ENCODE measurements around the gene TMEM119.

Gene TMEM119

GRCh38 chr12:108597559-108598471 is at the start of gene TMEM119:
Gene TMEM119 (minus strand): TSS chr12:108598084. CDS start chr12:108592383, 5,701 bp downstream.
- no peak for DNase-seq

- DNase-seq: no peak
Measured at GRCh38 chr12:108646600-108647579, 49.0 kb upstream of the TMEM119 start.

- DNase-seq: no peak
Measured at GRCh38 chr12:108645686-108646599, 48.1 kb upstream of the TMEM119 start.

DNA sequence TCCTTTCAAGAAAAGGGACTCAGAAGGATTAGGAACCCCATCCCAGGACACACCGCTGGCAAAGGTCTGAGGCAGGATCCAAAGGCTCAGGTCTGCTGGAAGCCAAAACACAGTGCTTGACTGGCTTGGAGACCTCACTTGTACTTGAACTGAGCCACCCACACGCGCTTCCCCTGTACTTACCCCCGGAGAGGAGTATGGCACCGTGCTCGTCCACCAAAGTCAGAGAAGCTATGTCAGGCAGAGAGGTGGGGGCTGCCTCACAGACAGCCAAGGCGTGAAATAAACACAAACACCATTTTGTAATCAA is 46.9 kb upstream of the TMEM119 start:
- DNase-seq: no peak

DNA sequence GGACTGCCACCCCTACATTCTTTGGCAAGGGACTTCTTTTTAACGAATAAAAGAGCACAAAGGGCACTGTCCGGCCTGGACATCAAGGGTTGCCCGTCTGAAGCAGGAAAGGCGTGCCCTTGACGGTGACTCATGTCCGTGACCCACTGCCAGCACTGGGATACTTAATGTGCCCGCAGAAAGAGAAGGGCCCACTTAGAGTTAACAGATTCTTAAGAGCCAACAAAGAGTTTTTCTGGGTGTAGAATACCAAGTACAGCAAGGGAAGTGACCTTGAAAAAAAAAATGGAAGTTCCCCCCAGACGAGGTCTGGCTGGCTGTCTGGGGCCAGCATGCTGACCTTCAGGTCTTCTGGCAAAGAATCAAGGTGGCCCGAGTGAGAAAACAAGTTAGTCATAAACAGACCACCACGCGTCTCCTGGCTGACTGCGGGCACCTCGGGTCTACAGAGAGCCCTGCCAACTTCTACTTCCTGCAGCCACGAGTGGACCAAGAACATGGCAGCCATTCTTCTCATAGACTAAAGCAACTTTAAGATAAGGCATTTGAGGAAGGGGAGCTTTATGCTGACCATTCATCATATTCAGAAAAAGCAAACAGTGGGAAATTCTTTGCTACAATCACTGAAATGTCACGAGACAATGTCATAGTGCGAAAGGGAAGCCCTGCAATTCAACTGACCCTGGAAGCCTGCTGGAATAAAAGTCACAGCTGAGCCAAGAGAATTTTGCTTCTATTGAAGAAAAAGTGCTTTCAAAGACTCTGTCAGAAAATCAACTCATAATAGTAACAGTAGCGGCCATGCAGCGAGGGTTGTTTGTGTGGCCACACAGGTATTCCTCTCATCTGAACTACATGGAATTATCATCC is 46.3 kb upstream of the TMEM119 start:
- no peak for DNase-seq

- no peak for DNase-seq
Measured at GRCh38 chr12:108642899-108643654, 45.2 kb upstream of the TMEM119 start.

DNA sequence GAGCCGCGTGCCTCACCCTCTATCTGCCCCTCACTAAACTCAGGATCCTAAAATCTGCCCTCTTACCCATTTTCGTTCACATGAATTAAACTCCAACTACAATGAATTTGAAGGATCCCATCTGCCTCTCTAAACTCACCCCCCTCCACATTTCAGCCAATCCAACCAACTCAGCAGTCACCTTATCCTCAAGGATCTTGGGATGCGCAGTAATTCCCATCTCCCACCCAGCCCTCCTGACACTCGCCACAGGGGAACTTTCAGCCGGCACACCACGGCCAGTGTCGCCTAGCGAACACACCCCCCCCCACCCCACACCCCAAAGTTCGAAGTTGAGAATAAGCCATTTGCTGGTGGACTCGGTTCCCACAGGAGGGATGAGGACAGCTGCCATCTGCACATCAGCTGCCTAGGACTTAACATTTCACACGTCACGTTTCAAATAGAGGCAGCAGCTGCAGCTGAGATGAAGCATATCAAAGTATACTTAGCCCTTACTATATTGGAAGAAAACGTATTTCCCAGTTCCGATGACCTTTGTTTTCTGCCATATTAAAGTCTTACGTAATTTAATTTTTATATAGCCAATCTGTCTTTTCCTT is 44.5 kb upstream of the TMEM119 start:
- no peak for DNase-seq

DNA sequence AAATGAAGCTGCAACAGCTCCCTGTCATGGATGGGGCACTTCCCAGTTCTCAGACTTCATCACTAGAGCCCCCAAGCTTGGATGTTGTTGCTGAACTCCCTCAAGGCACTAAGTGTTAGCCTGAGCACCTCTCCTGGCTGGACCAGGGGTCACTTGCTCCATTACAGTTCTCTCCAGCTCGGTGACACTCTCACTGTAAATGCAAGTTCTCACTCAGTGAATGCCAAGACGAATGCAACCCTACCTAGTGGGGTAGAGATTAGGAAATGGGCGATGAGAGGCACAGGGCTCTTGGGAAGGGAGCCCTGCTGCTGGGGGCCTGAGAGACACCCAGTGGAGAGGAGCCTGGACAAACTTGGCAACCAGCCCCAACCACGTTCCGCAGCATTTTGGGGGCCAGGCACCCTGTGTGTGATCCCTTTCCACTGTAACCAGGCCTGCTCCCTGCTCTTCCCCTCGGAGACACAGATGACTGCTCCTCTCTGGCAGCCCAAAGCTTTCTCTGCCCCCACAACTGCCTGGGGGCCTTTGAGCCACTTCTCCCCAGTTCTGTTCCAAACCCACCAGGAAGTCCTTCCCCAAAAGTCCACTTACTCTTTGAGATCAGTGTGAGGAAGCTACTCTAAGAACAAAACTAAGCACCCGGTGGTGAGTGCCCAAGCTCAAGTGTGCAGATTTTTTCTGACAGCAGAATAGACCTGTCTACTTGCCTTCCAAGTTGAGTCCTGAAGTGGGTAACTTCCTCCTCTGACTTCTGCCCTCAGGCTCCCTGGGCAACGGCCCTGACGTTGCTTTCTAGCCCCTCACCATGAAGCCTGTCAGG is 43.8 kb upstream of the TMEM119 start:
- DNase-seq: no peak

- no peak for DNase-seq
Measured at GRCh38 chr12:108640802-108641445, 43.0 kb upstream of the TMEM119 start.

DNA sequence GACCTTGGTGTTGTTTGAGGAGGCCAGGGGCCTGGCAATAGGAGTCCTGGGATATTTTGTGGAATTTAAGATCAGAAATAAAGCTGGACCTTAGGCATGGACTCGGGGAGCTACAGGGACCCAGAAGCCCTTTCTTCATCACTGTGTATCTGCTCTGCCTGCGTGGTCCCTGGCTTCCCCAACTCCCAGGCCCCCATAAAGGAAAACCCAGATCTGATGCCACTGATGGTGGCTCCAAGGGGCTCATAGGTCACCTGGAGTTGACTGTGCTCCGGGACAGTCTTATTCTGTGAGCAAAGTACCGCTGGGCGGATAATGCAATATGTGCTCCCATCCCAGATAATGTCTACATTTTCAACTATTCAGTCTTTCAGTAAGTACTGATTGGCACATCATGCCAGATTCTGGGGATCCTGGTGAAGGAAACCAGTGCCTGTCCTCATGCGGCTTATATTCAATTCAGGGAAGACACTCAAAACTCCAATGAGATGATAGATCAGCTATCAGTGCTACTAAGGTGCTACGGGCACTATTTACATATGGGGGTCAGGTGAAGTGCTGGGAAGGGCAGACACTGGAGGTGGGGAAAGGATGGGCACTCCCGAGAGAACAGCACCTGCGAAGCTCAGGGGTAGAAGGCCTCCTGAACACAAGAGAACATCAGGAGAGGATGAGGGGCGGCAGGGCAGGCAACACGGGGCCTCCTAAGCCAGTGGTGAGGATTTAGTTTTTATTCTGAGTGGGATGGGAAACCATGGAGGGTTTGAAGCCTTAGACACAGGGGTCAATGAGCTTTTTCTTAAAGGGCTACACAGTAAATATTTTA is 41.3 kb upstream of the TMEM119 start:
- no peak for DNase-seq

- DNase-seq: no peak
Measured at GRCh38 chr12:108638141-108638827, 40.4 kb upstream of the TMEM119 start.

DNA sequence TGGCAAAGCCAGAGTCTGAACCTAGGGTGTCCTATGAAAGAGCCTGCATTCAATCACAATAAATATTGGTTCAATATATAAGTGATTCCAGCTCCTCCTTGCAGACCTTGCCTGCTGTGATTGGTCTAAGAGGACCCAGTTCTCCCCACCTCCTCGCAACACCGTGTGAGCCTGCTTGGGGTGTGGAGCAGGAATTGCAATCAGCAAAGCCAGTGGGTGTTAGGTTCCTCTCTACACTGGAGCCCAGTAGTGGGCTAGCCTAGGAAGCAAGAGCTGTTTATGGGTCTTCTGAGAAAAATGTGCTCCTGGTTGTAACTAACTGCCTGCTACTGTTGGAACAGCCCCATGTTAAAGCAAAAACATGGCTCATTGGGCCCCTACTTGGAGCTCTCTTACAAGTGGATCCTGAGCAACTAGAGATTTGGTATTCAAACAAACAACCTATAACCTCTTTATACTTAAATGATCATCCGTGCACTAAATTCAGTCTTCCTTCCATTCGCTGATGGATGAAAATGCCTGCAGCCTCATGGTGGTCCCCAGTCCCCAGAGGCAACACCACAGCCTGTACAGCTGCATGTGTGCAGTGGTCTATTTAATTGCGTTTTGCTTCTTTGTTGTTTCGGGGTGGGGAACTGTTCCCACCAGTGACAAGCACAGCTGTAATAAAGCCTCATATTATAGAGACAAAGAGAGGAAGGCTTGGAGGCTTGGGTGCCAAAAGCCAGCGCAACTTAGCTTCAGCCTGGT is 39.5 kb upstream of the TMEM119 start:
- no peak for DNase-seq

- no peak for DNase-seq
Measured at GRCh38 chr12:108635997-108636808, 38.3 kb upstream of the TMEM119 start.

DNA sequence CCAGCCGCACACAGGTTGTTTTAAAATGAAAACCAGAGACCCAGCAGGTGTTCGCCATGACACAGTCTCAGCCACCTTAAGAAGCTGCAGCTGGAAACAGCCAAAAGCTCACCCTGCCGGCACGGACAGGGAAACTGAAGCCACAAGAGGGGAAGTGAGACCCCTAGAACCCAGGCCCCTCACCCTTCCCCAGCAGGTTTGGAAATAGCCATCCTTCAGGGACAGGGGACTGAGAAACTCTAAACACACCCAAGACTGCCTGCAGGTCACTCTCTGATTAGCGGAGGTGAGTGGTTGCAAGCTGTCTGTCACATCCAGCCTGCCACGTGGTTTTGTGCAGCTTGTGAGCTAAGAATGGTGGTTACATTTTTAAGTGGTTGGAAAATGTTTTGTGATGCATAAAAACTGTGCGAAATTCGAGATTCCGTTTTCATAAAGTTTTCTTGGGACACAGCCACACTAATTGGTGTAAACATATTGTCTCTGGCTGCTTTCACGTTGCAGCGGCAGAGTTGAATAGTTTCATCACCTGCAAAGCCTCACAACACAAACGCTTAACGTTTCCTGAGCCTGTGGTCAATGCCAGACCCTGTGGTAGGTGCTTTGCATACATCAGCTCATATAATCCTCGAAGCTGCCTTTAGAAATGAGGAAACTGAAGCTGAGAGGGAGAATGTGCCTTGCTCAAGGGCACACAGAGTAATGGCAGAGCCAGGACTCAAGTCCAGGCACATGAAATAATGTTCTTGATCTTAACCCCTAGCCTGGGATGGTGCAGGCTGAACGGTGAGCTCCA is 37.5 kb upstream of the TMEM119 start:
- peak; percentile 68 for DNase-seq

- DNase-seq: peak; percentile 74
Measured at GRCh38 chr12:108634341-108634751, 36.5 kb upstream of the TMEM119 start.

All from activated CD4-positive, alpha-beta T cell treated with anti-CD3 and anti-CD28 coated beads for 48 hours (primary cell).